Measurements from ENCODE around the gene SLC36A1. TPM values are rescaled to one million over a fixed set of nuclear protein-coding genes. Genes with fewer than 3 reads are reported as not detected.

SLC36A1 gene
- total and polyA plus RNA-seq, 2 of the 8 experiments (the other 6 are each of a cell fraction or from before 2014, with no cell fraction given) = 6.6 to 9.6 TPM

- H3K4me1 ChIP-seq (replicated peaks in 1 of 4; ENCODE audit: control insufficient read depth in 3 of 4, insufficient read depth in 4 of 4, low read length in 3 of 4) = no peaks in the 10 kb centered on the region
- H3K56ac ChIP-seq (replicated peaks; ENCODE audit: insufficient read length, low read depth, low read length) = no peak overlapping the region
- DNase-seq (ENCODE audit: low read depth in 1 of 2, low spot score in 2 of 2) (no peak), FAIRE-seq (no peak)
- H2BK15ac ChIP-seq (ENCODE audit: low read length) = no peak overlapping the region
- H4K8ac ChIP-seq (ENCODE audit: extremely low read depth, insufficient read depth, low read length) = no peak overlapping the region
- no peak overlapping the region for H3K4ac ChIP-seq (replicated peaks; ENCODE audit: insufficient read length, low read depth, low read length)
- no peak overlapping the region for H2BK120ac ChIP-seq (replicated peaks; ENCODE audit: low read depth, low read length)
- ChIA-PET CTCF (ENCODE audit: partially characterized antibody) (interaction anchor here (1.2 to 8.6 kb wide), 7 partner anchors 10 to 90 kb away, joined by 3 to 72 read pairs (median 6); no protein-coding TSS in a partner anchor), POLR2A (ENCODE audit: partially characterized antibody) (interaction anchor here (0.6 to 1.8 kb wide), 2 partner anchors 11 to 21 kb away, joined by 3 to 5 read pairs; no protein-coding TSS in a partner anchor)
- H4K20me1 ChIP-seq (replicated peaks in 1 of 2; ENCODE audit: control insufficient read depth in 1 of 2, insufficient read depth in 2 of 2, low read length in 2 of 2) = no peaks in the 10 kb centered on the region
- no peak overlapping the region for H3K4me2 ChIP-seq (ENCODE audit: insufficient read depth in 1 of 2, low read depth in 2 of 2, low read length in 2 of 2)
- H3K4me3 ChIP-seq (ENCODE audit: extremely low read depth in 1 of 4, insufficient read depth in 2 of 4, low read depth in 3 of 4, low read length in 4 of 4) = no peak overlapping the region
- no peaks in the 10 kb centered on the region for H3K27me3 ChIP-seq (replicated peaks in 1 of 4; ENCODE audit: control insufficient read depth in 3 of 4, extremely low read depth in 1 of 4, insufficient read depth in 3 of 4, low read length in 3 of 4)
- no peak overlapping the region for H2AFZ ChIP-seq (ENCODE audit: low read length)
- no peak overlapping the region for H4K91ac ChIP-seq (replicated peaks; ENCODE audit: insufficient read length, low read length)
- no peak overlapping the region for H3K27ac ChIP-seq (ENCODE audit: low read depth, low read length)
- no peak overlapping the region for H3K23ac ChIP-seq (ENCODE audit: insufficient read length)
- H3K36me3 ChIP-seq (ENCODE audit: control insufficient read depth in 2 of 4, insufficient read depth in 4 of 4, low read length in 3 of 4) = peaks cover 0 to 5% (median 0%) of the 10 kb centered on the region in 4 experiments; a peak in 2 of 8 replicates
- no peak overlapping the region for H3K14ac ChIP-seq (ENCODE audit: insufficient read length)
- no peak overlapping the region for H3K9ac ChIP-seq (replicated peaks in 1 of 4; ENCODE audit: extremely low read depth in 1 of 4, low read depth in 3 of 4, low read length in 3 of 4)
- H2BK5ac ChIP-seq (ENCODE audit: low read depth, low read length) = no peak overlapping the region
- H3K79me2 ChIP-seq (ENCODE audit: control insufficient read depth in 1 of 2, insufficient read depth in 2 of 2, low read length in 2 of 2) = no peaks in the 10 kb centered on the region
- no peak overlapping the region for H4K5ac ChIP-seq (ENCODE audit: insufficient read length, low read depth, low read length)
- no peak overlapping the region for H2BK20ac ChIP-seq (ENCODE audit: low read length)
- H2AK5ac ChIP-seq (ENCODE audit: low read depth, low read length) = no peak overlapping the region
- H3K9me3 ChIP-seq (ENCODE audit: insufficient read depth in 2 of 2, low read depth in 1 of 2, low read length in 1 of 2) = no peaks in the 10 kb centered on the region
- H3K18ac ChIP-seq (ENCODE audit: extremely low read depth, low read length) = no peak overlapping the region
- no peak overlapping the region for H2BK12ac ChIP-seq (ENCODE audit: low read depth, low read length)
- no peaks in the 10 kb centered on the region for H3K79me1 ChIP-seq (ENCODE audit: low read depth, low read length)
- no peaks in the 10 kb centered on the region for H3K23me2 ChIP-seq (ENCODE audit: low read depth, low read length)
- 75% methylated on average over 6 of the region's 6 CpGs; no CpG with 5 or more reads in 1 of the 2 experiments for WGBS, 2 experiments (ENCODE audit: extremely low coverage in 1 of 2, insufficient coverage in 1 of 2, insufficient read length in 1 of 2, insufficient replicate concordance in 2 of 2, low coverage in 1 of 2, low lambda C conversion rate in 2 of 2, missing lambda C conversion rate in 1 of 2)
- TF ChIP-seq SIX5 (IDR thresholded peaks at IDR 0.05; ENCODE audit: low read depth, low read length) (no peak), CTCF (IDR thresholded peaks at IDR 0.05; ENCODE audit: control extremely low read depth in 1 of 3, insufficient read depth in 1 of 3, low read depth in 1 of 3, low read length in 3 of 3) (no peak), EP300 (IDR thresholded peaks at IDR 0.05; ENCODE audit: borderline replicate concordance in 1 of 2, low read depth in 2 of 2, low read length in 2 of 2) (no peak), CTBP2 (IDR thresholded peaks at IDR 0.05; ENCODE audit: borderline replicate concordance, insufficient read depth, insufficient read length, low read length) (no peak), JUND (IDR thresholded peaks at IDR 0.05; ENCODE audit: low read length) (no peak), ATF3 (IDR thresholded peaks at IDR 0.05; ENCODE audit: insufficient read depth, low read depth, low read length) (no peak), E2F6 (IDR thresholded peaks at IDR 0.05) (no peak)
These were observed 27.4 kb downstream of the SLC36A1 start for GRCh38 chr5:151474799-151475198.
